Measurements from ENCODE around the gene AP2A2. TPM values are rescaled to one million over a fixed set of nuclear protein-coding genes. Genes with fewer than 3 reads are reported as not detected.

AP2A2 gene
- total and polyA plus RNA-seq, 2 donors: 14.6 to 57.2 TPM

DNA sequence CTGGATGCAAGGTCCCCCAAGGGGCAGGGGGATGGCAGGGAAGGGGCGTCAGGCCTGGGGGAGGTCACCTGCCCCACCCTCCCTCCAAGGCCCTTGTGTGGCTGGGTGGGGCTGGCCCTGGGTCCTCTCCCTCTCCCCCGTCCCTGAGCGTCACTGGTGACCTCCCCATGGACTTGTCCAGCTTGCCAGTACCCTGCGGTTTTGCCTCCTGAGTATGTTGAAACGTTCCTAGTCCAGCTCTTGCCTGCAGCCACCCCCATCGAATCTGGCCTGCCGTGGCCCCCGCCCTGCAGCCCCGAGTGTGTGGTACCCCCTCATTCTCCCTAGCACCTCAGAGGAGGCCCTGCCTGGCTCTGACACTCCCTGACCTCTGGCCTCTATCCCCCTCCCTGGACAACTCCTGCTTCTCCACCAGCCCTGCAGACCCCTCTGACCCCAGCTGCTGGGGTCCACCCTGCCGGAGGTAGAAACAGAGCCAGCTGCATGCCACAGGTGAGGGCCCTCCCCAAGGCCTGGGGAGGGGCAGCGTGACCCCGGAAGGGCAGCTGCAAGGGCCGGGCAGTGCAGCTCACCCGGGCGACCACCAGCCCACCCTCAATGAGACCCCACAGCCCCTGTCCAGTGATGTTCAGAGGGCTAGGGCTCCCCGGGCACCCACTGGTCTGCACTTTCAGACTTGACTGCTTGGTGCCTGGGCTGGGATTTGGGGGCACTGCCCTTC, 114.9 kb downstream of the AP2A2 start:
- peaks cover 0 to 4% of the 10 kb centered on the region in 2 donors for H3K27me3 ChIP-seq (ENCODE audit: control insufficient read depth in 2 of 2, insufficient read depth in 1 of 2, low read length in 1 of 2)
- no peak for DNase-seq (ENCODE audit: low read depth in 6 of 9, low spot score in 9 of 9)
- H3K4me3 ChIP-seq (ENCODE audit: low read length in 2 of 2): no peak overlapping the region
- H3K27ac ChIP-seq (ENCODE audit: low read depth in 1 of 2, low read length in 1 of 2): no peak overlapping the region
- no peaks in the 10 kb centered on the region for H3K36me3 ChIP-seq (ENCODE audit: control insufficient read depth in 2 of 2, insufficient read depth in 2 of 2, low read length in 1 of 2)
- WGBS: 94% methylated on average over 16 of the region's 16 CpGs
- H3K4me1 ChIP-seq (ENCODE audit: control insufficient read depth in 2 of 2, insufficient read depth in 2 of 2, low read length in 2 of 2): no peaks in the 10 kb centered on the region
- no peaks in the 10 kb centered on the region for H3K9me3 ChIP-seq (ENCODE audit: control insufficient read depth in 2 of 2, insufficient read depth in 1 of 2, low read length in 1 of 2)

DNA sequence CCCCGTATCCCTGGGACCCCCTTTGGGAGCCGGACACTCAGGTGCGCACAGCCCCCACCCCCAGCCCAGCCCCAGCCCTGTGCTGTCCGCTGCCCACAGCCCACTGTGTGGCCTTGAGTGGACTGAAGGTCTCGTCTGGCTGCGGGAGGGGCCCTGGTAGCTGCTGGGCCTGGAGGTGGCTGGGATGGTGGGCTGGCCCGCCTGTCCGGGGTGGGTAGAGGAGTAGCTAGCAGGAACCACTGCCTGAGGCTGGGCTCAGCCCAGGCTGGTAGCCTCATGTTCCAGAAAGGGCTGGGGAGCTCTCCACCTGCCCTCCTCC, 115.4 kb downstream of the AP2A2 start:
- Histone ChIP-seq H3K4me3 (ENCODE audit: low read length in 2 of 2) (no peak overlapping the region), H3K4me1 (ENCODE audit: control insufficient read depth in 2 of 2, insufficient read depth in 2 of 2, low read length in 2 of 2) (no peaks in the 10 kb centered on the region), H3K27ac (ENCODE audit: low read depth in 1 of 2, low read length in 1 of 2) (no peak overlapping the region), H3K27me3 (ENCODE audit: control insufficient read depth in 2 of 2, insufficient read depth in 1 of 2, low read length in 1 of 2) (peaks cover 0 to 4% of the 10 kb centered on the region in 2 donors), H3K36me3 (ENCODE audit: control insufficient read depth in 2 of 2, insufficient read depth in 2 of 2, low read length in 1 of 2) (no peaks in the 10 kb centered on the region), H3K9me3 (ENCODE audit: control insufficient read depth in 2 of 2, insufficient read depth in 1 of 2, low read length in 1 of 2) (no peaks in the 10 kb centered on the region)
- DNase-seq (ENCODE audit: low read depth in 6 of 9, low spot score in 9 of 9): no peak
- 95% methylated on average over 8 of the region's 8 CpGs for WGBS

DNA sequence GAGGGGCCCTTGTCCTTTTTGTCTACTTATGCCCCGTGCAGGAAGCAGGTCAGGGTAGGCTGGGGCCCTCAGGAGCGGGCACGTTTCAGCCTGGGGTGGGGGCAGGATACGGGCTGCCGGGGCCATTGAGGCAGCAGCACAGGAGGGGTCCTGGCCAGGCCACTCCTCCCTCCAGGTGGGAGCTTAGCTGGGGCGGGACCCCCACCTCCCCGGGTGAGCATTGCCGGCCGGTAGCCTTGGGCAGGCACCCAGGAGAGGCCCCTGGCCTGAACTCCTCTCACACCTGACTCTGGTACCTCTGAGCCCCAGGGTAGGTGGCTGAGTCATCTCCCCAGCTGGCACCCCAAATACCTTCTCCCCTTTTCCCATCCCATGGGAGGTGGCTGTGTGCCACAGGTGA, 115.8 kb downstream of the AP2A2 start:
- Histone ChIP-seq H3K27ac (ENCODE audit: low read depth in 1 of 2, low read length in 1 of 2) (no peak overlapping the region), H3K36me3 (ENCODE audit: control insufficient read depth in 2 of 2, insufficient read depth in 2 of 2, low read length in 1 of 2) (no peaks in the 10 kb centered on the region), H3K27me3 (ENCODE audit: control insufficient read depth in 2 of 2, insufficient read depth in 1 of 2, low read length in 1 of 2) (peaks cover 0 to 4% of the 10 kb centered on the region in 2 donors), H3K9me3 (ENCODE audit: control insufficient read depth in 2 of 2, insufficient read depth in 1 of 2, low read length in 1 of 2) (no peaks in the 10 kb centered on the region), H3K4me1 (ENCODE audit: control insufficient read depth in 2 of 2, insufficient read depth in 2 of 2, low read length in 2 of 2) (no peaks in the 10 kb centered on the region), H3K4me3 (ENCODE audit: low read length in 2 of 2) (no peak overlapping the region)
- no peak for DNase-seq (ENCODE audit: low read depth in 6 of 9, low spot score in 9 of 9)
- 92% methylated on average over 9 of the region's 9 CpGs for WGBS

DNA sequence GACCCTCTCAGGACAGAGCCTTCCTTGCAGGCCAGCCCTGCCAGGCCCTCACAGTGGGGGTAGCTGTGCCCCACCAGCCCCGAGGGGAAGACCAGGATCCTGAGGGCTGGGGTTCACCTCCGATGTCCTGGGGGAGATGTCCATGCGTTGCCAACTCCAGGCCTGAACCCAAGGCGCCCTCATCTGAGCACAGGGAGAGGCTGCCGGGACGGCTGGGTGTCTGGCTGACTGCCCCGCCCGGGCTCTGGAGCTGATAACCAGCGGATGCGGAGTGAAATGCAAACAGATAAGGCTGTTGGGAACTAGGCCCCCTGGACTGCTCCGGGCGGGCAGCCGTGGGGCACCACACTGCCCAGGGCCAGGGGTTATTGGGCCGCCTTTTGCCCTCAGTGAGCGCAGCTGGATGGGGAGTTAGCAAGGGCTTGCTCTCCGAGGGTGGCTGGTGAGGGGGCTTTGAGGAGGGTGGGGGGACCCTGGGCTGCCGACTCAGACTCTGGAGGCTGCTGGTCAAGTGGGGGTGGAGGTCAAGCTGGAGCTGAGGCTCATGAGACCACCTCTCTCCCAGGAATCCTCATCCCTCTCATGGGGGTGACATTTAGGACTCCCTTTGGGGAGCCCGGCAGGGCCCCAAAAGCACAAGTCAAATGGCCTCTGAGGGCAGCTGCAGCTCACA, 116.4 kb downstream of the AP2A2 start:
- Histone ChIP-seq H3K9me3 (ENCODE audit: control insufficient read depth in 2 of 2, insufficient read depth in 1 of 2, low read length in 1 of 2) (no peaks in the 10 kb centered on the region), H3K36me3 (ENCODE audit: control insufficient read depth in 2 of 2, insufficient read depth in 2 of 2, low read length in 1 of 2) (no peaks in the 10 kb centered on the region), H3K4me3 (ENCODE audit: low read length in 2 of 2) (no peak overlapping the region), H3K27ac (ENCODE audit: low read depth in 1 of 2, low read length in 1 of 2) (no peak overlapping the region), H3K27me3 (ENCODE audit: control insufficient read depth in 2 of 2, insufficient read depth in 1 of 2, low read length in 1 of 2) (peaks cover 0 to 4% of the 10 kb centered on the region in 2 donors), H3K4me1 (ENCODE audit: control insufficient read depth in 2 of 2, insufficient read depth in 2 of 2, low read length in 2 of 2) (no peaks in the 10 kb centered on the region)
- WGBS: 96% methylated on average over 18 of the region's 18 CpGs
- no peak for DNase-seq (ENCODE audit: low read depth in 6 of 9, low spot score in 9 of 9)

DNA sequence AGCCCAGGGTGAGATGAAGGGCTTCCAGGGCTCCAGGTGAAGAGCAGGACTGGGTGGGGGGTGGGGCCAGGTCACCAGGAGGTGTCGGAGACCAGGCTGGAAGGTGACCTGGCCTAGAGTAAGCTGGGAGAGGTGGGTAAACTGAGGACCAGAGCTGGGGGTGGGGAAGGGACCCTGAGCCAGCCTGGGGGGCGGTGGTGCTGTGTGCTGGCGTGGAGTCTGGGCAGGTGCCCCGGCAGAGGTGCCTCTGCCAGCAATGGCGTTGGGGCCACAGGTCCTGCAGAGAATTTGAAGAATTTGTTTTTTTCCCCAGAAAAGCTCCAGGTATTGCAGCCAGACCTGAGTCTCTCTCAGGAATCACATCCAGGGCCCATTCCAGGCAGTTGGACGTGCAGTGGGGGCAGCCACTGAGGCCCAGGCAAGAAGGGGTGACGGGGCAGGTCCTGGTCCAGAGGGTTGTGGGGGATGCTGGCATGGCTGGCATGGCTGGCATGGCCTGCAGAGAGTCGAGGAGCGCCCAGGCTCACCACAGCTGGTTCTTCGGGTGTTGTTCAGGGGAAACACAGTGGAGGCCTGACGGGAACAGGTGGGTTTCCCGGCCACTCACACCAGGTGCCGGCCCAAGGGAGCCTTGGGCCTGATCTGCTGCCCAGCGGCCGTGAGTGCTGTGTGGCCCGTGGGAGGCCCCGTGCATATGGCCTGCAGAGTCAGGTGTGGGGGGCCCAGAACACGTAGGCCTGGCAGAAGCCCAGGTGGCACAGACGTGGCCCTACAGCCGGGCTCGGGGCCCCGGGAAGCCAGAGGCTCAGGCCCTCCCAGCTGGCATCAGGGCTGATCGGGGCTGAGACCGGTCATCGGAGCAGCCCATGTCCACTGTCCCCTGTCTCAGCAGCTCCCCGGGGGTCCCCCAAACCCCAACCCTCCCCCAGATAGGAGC, 117.2 kb downstream of the AP2A2 start:
- DNase-seq (ENCODE audit: low read depth in 6 of 9, low spot score in 9 of 9): no peak
- WGBS: 95% methylated on average over 26 of the region's 26 CpGs
- Histone ChIP-seq H3K36me3 (ENCODE audit: control insufficient read depth in 2 of 2, insufficient read depth in 2 of 2, low read length in 1 of 2) (no peaks in the 10 kb centered on the region), H3K27ac (ENCODE audit: low read depth in 1 of 2, low read length in 1 of 2) (no peak overlapping the region), H3K4me3 (ENCODE audit: low read length in 2 of 2) (no peak overlapping the region), H3K4me1 (ENCODE audit: control insufficient read depth in 2 of 2, insufficient read depth in 2 of 2, low read length in 2 of 2) (no peaks in the 10 kb centered on the region), H3K9me3 (ENCODE audit: control insufficient read depth in 2 of 2, insufficient read depth in 1 of 2, low read length in 1 of 2) (no peaks in the 10 kb centered on the region), H3K27me3 (ENCODE audit: control insufficient read depth in 2 of 2, insufficient read depth in 1 of 2, low read length in 1 of 2) (peaks cover 0 to 11% of the 10 kb centered on the region in 2 donors)

DNA sequence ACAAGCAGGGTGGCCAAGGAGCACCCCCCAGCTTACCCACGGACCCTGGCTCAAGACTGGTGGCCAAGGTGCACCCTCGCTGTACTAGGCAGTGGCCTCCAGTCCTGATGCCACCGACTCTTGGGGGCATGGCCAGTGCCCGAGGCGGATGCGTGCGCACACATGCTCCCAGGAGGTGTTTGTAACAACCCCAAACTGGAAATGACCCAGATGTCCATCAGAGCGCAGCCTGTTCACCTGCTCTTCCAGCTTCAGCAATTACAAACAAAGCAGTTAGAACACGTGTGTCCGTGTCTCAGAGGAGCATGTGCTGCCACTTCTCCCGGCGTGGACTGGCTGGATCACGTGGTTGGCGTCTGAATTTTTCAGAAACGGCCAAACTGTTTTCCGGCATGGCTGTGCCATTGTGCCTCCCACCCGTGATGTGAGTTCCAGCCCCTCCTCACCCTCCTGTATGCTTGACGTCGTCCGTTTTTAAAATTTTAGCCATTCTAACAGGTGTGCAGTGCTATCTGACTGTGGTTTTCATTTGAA, 118.0 kb downstream of the AP2A2 start:
- WGBS: 93% methylated on average over 20 of the region's 20 CpGs

DNA sequence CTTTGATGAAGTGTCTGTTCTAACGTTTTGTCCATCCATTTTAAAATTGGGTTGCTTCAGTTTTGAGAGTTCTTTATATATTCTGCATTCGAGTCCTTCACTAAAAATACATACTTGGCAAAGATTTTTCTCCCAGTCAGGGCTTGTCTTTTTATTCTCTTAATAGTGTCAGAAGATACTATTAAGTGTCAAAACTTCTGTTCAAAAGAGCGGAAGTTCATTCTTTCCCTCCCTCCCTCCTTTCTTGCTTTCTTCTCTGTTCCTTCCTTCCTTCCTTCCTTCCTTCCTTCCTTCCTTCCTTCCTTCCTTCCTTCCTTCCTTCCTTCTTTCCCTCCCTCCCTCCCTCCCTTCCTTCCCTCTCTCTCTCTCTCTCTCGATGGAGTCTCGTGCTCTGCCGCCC, 118.5 kb downstream of the AP2A2 start:
- DNase-seq (ENCODE audit: low read depth in 6 of 9, low spot score in 9 of 9): no peak
- peaks cover 0 to 21% of the 10 kb centered on the region in 2 donors for H3K27me3 ChIP-seq (ENCODE audit: control insufficient read depth in 2 of 2, insufficient read depth in 1 of 2, low read length in 1 of 2)
- H3K36me3 ChIP-seq (ENCODE audit: control insufficient read depth in 2 of 2, insufficient read depth in 2 of 2, low read length in 1 of 2): no peaks in the 10 kb centered on the region
- H3K4me3 ChIP-seq (ENCODE audit: low read length in 2 of 2): no peak overlapping the region
- no peak overlapping the region for H3K27ac ChIP-seq (ENCODE audit: low read depth in 1 of 2, low read length in 1 of 2)
- no peaks in the 10 kb centered on the region for H3K9me3 ChIP-seq (ENCODE audit: control insufficient read depth in 2 of 2, insufficient read depth in 1 of 2, low read length in 1 of 2)
- 82% methylated on average over 6 of the region's 6 CpGs for whole genome bisulfite sequencing
- H3K4me1 ChIP-seq (ENCODE audit: control insufficient read depth in 2 of 2, insufficient read depth in 2 of 2, low read length in 2 of 2): no peaks in the 10 kb centered on the region

More for the DNA sequence above, 118.0 kb downstream of the AP2A2 start:
- Histone ChIP-seq H3K9me3 (ENCODE audit: control insufficient read depth in 2 of 2, insufficient read depth in 1 of 2, low read length in 1 of 2) (no peaks in the 10 kb centered on the region), H3K4me3 (ENCODE audit: low read length in 2 of 2) (no peak overlapping the region), H3K27me3 (ENCODE audit: control insufficient read depth in 2 of 2, insufficient read depth in 1 of 2, low read length in 1 of 2) (peaks cover 0 to 16% of the 10 kb centered on the region in 2 donors), H3K36me3 (ENCODE audit: control insufficient read depth in 2 of 2, insufficient read depth in 2 of 2, low read length in 1 of 2) (no peaks in the 10 kb centered on the region), H3K27ac (ENCODE audit: low read depth in 1 of 2, low read length in 1 of 2) (no peak overlapping the region), H3K4me1 (ENCODE audit: control insufficient read depth in 2 of 2, insufficient read depth in 2 of 2, low read length in 2 of 2) (no peaks in the 10 kb centered on the region)
- no peak for DNase-seq (ENCODE audit: low read depth in 6 of 9, low spot score in 9 of 9)

DNA sequence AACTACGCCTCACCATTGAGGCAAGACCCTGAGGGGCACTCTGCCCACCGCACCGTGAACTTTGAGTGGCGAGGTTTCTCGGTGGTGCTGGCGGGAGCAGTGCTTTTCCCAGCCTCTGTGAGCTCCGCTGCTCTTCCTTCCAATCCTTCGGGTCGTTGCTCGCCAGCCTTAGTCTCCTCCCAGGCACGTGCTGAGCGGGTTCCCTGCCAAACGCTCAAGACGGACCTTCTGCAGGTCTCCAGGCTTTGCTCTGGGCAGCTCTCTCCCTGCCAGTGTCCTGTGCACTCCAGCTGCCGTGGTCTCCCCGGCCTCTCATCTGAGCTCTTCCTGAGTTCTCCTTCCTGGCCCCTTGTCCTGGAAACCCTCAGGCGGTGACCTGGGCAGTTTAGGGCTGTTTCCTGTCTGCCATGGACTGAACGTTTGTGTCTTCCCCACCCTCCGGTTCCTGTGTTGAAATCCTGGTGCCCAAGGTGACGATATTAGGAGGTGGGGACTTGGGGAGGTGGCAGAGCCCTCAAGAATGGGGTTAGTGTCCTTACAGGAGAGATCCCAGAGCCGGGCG, 122.0 kb downstream of the AP2A2 start:
- Histone ChIP-seq H3K27me3 (ENCODE audit: control insufficient read depth in 2 of 2, insufficient read depth in 1 of 2, low read length in 1 of 2) (peaks cover 0 to 28% of the 10 kb centered on the region in 2 donors), H3K4me1 (ENCODE audit: control insufficient read depth in 2 of 2, insufficient read depth in 2 of 2, low read length in 2 of 2) (no peaks in the 10 kb centered on the region), H3K4me3 (ENCODE audit: low read length in 2 of 2) (no peak overlapping the region), H3K27ac (ENCODE audit: low read depth in 1 of 2, low read length in 1 of 2) (no peak overlapping the region), H3K36me3 (ENCODE audit: control insufficient read depth in 2 of 2, insufficient read depth in 2 of 2, low read length in 1 of 2) (no peaks in the 10 kb centered on the region), H3K9me3 (ENCODE audit: control insufficient read depth in 2 of 2, insufficient read depth in 1 of 2, low read length in 1 of 2) (no peaks in the 10 kb centered on the region)
- DNase-seq (ENCODE audit: low read depth in 6 of 9, low spot score in 9 of 9): no peak
- 68% methylated on average over 22 of the region's 22 CpGs for WGBS

All from thymus (tissue), 11 donors.